Subcutaneous adipose tissue (tissue), 4 donors: ENCODE data around the gene PDGFD. TPM values are rescaled to one million over a fixed set of nuclear protein-coding genes. Genes with fewer than 3 reads are reported as not detected.

Experiments
- CTCF ChIP-seq: fragments of 450-650 bp; IDR thresholded peaks from one replicate; pipeline ENCODE4 v1.5.1; 2016; ENCODE audit warnings: low read depth, mild to moderate bottlenecking, control low read depth, antibody characterized with exemption, moderate library complexity
- total RNA-seq, 4 donors: library from RNA; depleted of rRNA; stranded (reverse); fragments of >200 nt; gene quantifications; one replicate each; pipeline ENCODE4 v1.1.0, GENCODE V29; 2016

Gene PDGFD
- 10 to 100 TPM; 19.4 to 77.7 (median 44.9) TPM for total RNA-seq

- TF ChIP-seq CTCF: no peak
Measured at GRCh38 chr11:104164028-104164520, at the start of gene PDGFD. Gene PDGFD, minus strand, starts transcription at chr11:104164147.

GRCh38 chr11:104206936-104207335, 43.0 kb upstream of the PDGFD start:
- no peak for TF ChIP-seq CTCF

- TF ChIP-seq CTCF: no peak
Measured at GRCh38 chr11:104205838-104206237, 41.9 kb upstream of the PDGFD start.

- TF ChIP-seq CTCF: no peak
Measured at GRCh38 chr11:104200688-104201087, 36.7 kb upstream of the PDGFD start.

GRCh38 chr11:104199053-104199452, 35.1 kb upstream of the PDGFD start:
- TF ChIP-seq CTCF: no peak

- no peak for TF ChIP-seq CTCF
Measured at GRCh38 chr11:104198576-104198975, 34.6 kb upstream of the PDGFD start.

GRCh38 chr11:104191124-104191523, 27.2 kb upstream of the PDGFD start:
- no peak for TF ChIP-seq CTCF
